GM18520 (cell line): ENCODE measurements around the gene EIF3J.
A peak's percentile ranks its signal among the peaks of the same experiment; 100 is the strongest.
"Not testable (repeated sequence)": the region's sequence is repeated elsewhere in the genome, so short reads cannot be mapped to it uniquely, and the experiment has no call there.

Source experiments
- ATAC-seq: cut with Tn5 transposase; IDR thresholded peaks from one replicate; pipeline ENCODE4 v1.9.1; 2021; ENCODE audit not compliant: unreplicated experiment

Gene EIF3J

GRCh38 chr15:44541282-44541958 lies 4.5 kb downstream of the EIF3J start:
- no peak for ATAC-seq

- no peak for ATAC-seq
These were observed 5.6 kb downstream of the EIF3J start for GRCh38 chr15:44542596-44542995.

- ATAC-seq: not testable (repeated sequence)
These were observed 7.8 kb downstream of the EIF3J start for GRCh38 chr15:44544745-44545144.

GRCh38 chr15:44545913-44546802 lies 9.2 kb downstream of the EIF3J start:
- ATAC-seq: peak; percentile 82

GRCh38 chr15:44549152-44549551 lies 12.2 kb downstream of the EIF3J start:
- not testable (repeated sequence) for ATAC-seq

- no peak for ATAC-seq
These were observed 13.3 kb downstream of the EIF3J start for GRCh38 chr15:44550256-44550655.

- no peak for ATAC-seq
These were observed 13.8 kb downstream of the EIF3J start for GRCh38 chr15:44550734-44551133.

- no peak for ATAC-seq
These were observed 18.2 kb downstream of the EIF3J start for GRCh38 chr15:44554934-44555723.

- not testable (repeated sequence) for ATAC-seq
These were observed 24.0 kb downstream of the EIF3J start for GRCh38 chr15:44560926-44561325.

- no peak for ATAC-seq
These were observed 28.6 kb downstream of the EIF3J start for GRCh38 chr15:44565387-44566154.

- ATAC-seq: no peak
These were observed 29.2 kb downstream of the EIF3J start for GRCh38 chr15:44566155-44566540.

GRCh38 chr15:44568338-44568737 lies 31.4 kb downstream of the EIF3J start:
- no peak for ATAC-seq

- ATAC-seq: no peak
These were observed 32.4 kb downstream of the EIF3J start for GRCh38 chr15:44569316-44569715.

- no peak for ATAC-seq
These were observed 33.4 kb downstream of the EIF3J start for GRCh38 chr15:44570361-44570760.

GRCh38 chr15:44573386-44573785 lies 36.4 kb downstream of the EIF3J start:
- no peak for ATAC-seq

- no peak for ATAC-seq
These were observed 37.8 kb downstream of the EIF3J start for GRCh38 chr15:44574734-44575133.

- no peak for ATAC-seq
These were observed 43.2 kb downstream of the EIF3J start for GRCh38 chr15:44580105-44580504.

- no peak for ATAC-seq
These were observed 47.3 kb downstream of the EIF3J start for GRCh38 chr15:44584162-44584749.

GRCh38 chr15:44585633-44586032 lies 48.7 kb downstream of the EIF3J start:
- ATAC-seq: no peak

GRCh38 chr15:44588541-44588940 lies 51.6 kb downstream of the EIF3J start:
- ATAC-seq: no peak
